PFSK-1 (cell line): Measurements from ENCODE around the gene FBN2.

Experiments used
- FOXP2 ChIP-seq: optimal IDR thresholded peaks from 2 replicates; pipeline ENCODE3; 2011; ENCODE audit warnings: borderline replicate concordance, control low read depth, inconsistent platforms; ENCODE audit not compliant: insufficient read depth; ENCODE audit errors: extremely low read length, extremely low read depth
- TAF1 ChIP-seq: IDR thresholded peaks from 2 replicates; pipeline ENCODE4 v1.6.1; 2012; ENCODE audit warnings: low read length, control low read depth, borderline replicate concordance; ENCODE audit not compliant: insufficient read depth

DNA sequence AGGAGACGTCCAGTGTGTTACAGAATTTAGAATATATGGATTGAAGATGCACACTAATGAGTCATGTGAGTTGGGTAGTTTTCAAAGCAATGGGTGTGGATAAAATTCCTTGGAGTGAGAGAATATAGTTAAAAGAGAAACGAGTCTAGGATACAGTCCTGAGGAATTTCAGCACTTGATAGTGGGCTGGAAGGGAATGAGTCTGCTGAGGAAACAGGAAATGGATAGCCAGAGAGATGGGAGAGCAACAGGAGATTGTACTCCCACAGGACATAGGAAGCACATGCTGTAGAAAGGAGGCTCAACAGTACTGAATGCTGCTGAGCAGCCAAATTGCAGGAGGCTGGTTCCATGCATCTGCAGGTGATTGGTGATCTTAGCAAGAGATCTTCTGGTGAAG lies 68.1 kb downstream of the FBN2 start:
- TF ChIP-seq FOXP2 (no peak), TAF1 (no peak)
